Measurements from ENCODE around the gene IGSF21. TPM values are rescaled to one million over a fixed set of nuclear protein-coding genes. Genes with fewer than 3 reads are reported as not detected.

Gene IGSF21
- total and polyA plus RNA-seq, 2 of the 8 experiments (the other 6 are each of a cell fraction or from before 2014, with no cell fraction given), result 22.5 to 28.5 TPM

DNA sequence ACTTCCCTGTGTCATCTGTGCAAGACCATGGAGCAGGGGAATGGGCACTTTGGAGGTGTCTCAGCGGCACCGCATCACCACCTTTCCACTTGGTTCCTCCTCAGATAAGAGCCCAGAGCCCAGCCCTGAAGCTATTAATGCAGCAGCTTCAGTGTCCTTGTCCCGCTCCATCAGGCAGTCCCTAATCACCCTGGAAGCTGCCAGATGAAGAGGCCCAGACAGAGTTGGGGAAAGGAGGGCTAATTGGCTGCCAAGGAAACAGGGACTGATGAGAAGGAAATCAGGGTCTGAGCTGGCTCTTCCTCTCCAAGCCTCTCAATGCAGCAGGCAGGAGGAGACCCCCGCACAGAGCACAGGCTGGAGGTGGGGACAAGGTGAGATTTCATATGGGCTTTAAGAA, 290.0 kb downstream of the IGSF21 start (continued):
- TF ChIP-seq, protein P1, sequence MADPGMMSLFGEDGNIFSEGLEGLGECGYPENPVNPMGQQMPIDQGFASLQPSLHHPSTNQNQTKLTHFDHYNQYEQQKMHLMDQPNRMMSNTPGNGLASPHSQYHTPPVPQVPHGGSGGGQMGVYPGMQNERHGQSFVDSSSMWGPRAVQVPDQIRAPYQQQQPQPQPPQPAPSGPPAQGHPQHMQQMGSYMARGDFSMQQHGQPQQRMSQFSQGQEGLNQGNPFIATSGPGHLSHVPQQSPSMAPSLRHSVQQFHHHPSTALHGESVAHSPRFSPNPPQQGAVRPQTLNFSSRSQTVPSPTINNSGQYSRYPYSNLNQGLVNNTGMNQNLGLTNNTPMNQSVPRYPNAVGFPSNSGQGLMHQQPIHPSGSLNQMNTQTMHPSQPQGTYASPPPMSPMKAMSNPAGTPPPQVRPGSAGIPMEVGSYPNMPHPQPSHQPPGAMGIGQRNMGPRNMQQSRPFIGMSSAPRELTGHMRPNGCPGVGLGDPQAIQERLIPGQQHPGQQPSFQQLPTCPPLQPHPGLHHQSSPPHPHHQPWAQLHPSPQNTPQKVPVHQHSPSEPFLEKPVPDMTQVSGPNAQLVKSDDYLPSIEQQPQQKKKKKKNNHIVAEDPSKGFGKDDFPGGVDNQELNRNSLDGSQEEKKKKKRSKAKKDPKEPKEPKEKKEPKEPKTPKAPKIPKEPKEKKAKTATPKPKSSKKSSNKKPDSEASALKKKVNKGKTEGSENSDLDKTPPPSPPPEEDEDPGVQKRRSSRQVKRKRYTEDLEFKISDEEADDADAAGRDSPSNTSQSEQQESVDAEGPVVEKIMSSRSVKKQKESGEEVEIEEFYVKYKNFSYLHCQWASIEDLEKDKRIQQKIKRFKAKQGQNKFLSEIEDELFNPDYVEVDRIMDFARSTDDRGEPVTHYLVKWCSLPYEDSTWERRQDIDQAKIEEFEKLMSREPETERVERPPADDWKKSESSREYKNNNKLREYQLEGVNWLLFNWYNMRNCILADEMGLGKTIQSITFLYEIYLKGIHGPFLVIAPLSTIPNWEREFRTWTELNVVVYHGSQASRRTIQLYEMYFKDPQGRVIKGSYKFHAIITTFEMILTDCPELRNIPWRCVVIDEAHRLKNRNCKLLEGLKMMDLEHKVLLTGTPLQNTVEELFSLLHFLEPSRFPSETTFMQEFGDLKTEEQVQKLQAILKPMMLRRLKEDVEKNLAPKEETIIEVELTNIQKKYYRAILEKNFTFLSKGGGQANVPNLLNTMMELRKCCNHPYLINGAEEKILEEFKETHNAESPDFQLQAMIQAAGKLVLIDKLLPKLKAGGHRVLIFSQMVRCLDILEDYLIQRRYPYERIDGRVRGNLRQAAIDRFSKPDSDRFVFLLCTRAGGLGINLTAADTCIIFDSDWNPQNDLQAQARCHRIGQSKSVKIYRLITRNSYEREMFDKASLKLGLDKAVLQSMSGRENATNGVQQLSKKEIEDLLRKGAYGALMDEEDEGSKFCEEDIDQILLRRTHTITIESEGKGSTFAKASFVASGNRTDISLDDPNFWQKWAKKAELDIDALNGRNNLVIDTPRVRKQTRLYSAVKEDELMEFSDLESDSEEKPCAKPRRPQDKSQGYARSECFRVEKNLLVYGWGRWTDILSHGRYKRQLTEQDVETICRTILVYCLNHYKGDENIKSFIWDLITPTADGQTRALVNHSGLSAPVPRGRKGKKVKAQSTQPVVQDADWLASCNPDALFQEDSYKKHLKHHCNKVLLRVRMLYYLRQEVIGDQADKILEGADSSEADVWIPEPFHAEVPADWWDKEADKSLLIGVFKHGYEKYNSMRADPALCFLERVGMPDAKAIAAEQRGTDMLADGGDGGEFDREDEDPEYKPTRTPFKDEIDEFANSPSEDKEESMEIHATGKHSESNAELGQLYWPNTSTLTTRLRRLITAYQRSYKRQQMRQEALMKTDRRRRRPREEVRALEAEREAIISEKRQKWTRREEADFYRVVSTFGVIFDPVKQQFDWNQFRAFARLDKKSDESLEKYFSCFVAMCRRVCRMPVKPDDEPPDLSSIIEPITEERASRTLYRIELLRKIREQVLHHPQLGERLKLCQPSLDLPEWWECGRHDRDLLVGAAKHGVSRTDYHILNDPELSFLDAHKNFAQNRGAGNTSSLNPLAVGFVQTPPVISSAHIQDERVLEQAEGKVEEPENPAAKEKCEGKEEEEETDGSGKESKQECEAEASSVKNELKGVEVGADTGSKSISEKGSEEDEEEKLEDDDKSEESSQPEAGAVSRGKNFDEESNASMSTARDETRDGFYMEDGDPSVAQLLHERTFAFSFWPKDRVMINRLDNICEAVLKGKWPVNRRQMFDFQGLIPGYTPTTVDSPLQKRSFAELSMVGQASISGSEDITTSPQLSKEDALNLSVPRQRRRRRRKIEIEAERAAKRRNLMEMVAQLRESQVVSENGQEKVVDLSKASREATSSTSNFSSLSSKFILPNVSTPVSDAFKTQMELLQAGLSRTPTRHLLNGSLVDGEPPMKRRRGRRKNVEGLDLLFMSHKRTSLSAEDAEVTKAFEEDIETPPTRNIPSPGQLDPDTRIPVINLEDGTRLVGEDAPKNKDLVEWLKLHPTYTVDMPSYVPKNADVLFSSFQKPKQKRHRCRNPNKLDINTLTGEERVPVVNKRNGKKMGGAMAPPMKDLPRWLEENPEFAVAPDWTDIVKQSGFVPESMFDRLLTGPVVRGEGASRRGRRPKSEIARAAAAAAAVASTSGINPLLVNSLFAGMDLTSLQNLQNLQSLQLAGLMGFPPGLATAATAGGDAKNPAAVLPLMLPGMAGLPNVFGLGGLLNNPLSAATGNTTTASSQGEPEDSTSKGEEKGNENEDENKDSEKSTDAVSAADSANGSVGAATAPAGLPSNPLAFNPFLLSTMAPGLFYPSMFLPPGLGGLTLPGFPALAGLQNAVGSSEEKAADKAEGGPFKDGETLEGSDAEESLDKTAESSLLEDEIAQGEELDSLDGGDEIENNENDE (IDR thresholded peaks at IDR 0.05; ENCODE audit: insufficient replicate concordance, low read length), result no peak
- TF ChIP-seq SP1 (IDR thresholded peaks at IDR 0.05; ENCODE audit: low read depth, low read length) (no peak), SRF (IDR thresholded peaks at IDR 0.05; ENCODE audit: low read depth, low read length) (no peak), SP4 (IDR thresholded peaks at IDR 0.05; ENCODE audit: low read length) (no peak)
- TF ChIP-seq, protein P2, sequence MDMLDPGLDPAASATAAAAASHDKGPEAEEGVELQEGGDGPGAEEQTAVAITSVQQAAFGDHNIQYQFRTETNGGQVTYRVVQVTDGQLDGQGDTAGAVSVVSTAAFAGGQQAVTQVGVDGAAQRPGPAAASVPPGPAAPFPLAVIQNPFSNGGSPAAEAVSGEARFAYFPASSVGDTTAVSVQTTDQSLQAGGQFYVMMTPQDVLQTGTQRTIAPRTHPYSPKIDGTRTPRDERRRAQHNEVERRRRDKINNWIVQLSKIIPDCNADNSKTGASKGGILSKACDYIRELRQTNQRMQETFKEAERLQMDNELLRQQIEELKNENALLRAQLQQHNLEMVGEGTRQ (IDR thresholded peaks at IDR 0.05; ENCODE audit: low read length), result no peak
